ENCODE measurements around the gene AKAP10. TPM values are rescaled to one million over a fixed set of nuclear protein-coding genes. Genes with fewer than 3 reads are reported as not detected.

Gene AKAP10
- total RNA-seq, 1 donor from 2014 or later: 29.8 TPM

DNA sequence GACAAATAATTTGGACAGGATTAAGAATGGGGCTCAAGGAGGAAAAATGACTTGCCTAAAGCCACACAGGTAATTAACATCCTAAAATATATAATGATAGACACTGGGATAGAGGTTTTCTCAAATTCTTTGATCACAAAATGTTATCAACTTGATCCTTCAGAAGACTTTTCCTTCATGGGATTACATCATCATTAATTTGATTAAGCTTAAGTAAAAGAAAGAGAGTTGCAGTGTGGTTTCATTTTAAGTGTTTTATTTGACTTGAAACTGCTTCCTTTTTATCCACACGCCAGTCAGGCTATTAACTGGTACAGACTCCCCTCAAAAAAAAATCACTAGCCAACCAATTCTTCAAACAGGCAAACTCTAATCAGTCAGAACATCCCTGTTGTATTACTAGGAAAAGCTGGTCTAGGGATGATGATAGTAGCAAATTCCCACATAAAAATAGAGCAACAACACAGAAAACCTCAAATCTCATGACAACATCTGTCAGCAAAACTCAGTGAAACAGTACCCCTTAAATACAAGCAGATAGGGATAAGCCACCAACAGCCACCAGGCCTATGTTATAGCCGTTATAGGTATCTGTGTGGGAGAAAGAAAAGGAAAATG lies 32.5 kb downstream of the AKAP10 start:
- H3K4me3 Mint-ChIP-seq (ENCODE audit: unreplicated experiment): no peak overlapping the region
- no peak overlapping the region for H3K27ac Mint-ChIP-seq (ENCODE audit: unreplicated experiment)
- no peaks in the 10 kb centered on the region for H3K36me3 Mint-ChIP-seq (ENCODE audit: unreplicated experiment)
- H3K4me1 Mint-ChIP-seq (ENCODE audit: low read depth, unreplicated experiment): peaks cover 4% of the 10 kb centered on the region
- DNase-seq: no peak
- no peaks in the 10 kb centered on the region for H3K27me3 Mint-ChIP-seq (ENCODE audit: unreplicated experiment)
- H3K9me3 Mint-ChIP-seq (ENCODE audit: unreplicated experiment): peaks cover 4% of the 10 kb centered on the region
- TF ChIP-seq, protein P1, sequence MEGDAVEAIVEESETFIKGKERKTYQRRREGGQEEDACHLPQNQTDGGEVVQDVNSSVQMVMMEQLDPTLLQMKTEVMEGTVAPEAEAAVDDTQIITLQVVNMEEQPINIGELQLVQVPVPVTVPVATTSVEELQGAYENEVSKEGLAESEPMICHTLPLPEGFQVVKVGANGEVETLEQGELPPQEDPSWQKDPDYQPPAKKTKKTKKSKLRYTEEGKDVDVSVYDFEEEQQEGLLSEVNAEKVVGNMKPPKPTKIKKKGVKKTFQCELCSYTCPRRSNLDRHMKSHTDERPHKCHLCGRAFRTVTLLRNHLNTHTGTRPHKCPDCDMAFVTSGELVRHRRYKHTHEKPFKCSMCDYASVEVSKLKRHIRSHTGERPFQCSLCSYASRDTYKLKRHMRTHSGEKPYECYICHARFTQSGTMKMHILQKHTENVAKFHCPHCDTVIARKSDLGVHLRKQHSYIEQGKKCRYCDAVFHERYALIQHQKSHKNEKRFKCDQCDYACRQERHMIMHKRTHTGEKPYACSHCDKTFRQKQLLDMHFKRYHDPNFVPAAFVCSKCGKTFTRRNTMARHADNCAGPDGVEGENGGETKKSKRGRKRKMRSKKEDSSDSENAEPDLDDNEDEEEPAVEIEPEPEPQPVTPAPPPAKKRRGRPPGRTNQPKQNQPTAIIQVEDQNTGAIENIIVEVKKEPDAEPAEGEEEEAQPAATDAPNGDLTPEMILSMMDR (IDR thresholded peaks at IDR 0.05; ENCODE audit: partially characterized antibody, unreplicated experiment): no peak

DNA sequence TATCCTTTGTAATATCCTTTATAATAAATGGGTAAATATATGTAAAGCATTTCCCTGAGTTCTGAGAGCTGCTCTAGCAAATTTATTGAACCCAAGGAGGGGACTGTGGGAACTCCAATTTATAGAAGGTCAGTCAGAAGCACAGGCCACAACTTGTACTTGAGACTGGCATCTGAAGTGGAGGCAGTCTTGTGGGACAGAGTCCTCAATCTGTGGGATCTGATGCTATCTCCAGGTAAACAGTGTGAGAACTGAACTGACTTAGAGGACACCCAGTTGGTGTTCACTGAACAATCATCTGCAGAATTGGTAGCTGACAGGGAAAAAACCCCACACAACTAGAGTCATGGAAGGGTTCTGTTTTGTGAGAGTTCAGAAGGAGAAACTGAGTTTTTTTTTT lies 34.0 kb downstream of the AKAP10 start:
- no peaks in the 10 kb centered on the region for H3K27me3 Mint-ChIP-seq (ENCODE audit: unreplicated experiment)
- DNase-seq: no peak
- H3K4me3 Mint-ChIP-seq (ENCODE audit: unreplicated experiment): no peak overlapping the region
- no peaks in the 10 kb centered on the region for H3K9me3 Mint-ChIP-seq (ENCODE audit: unreplicated experiment)
- H3K4me1 Mint-ChIP-seq (ENCODE audit: low read depth, unreplicated experiment): peaks cover 4% of the 10 kb centered on the region
- H3K36me3 Mint-ChIP-seq (ENCODE audit: unreplicated experiment): no peaks in the 10 kb centered on the region
- no peak overlapping the region for H3K27ac Mint-ChIP-seq (ENCODE audit: unreplicated experiment)
- TF ChIP-seq, protein P1 (IDR thresholded peaks at IDR 0.05; ENCODE audit: partially characterized antibody, unreplicated experiment): no peak

DNA sequence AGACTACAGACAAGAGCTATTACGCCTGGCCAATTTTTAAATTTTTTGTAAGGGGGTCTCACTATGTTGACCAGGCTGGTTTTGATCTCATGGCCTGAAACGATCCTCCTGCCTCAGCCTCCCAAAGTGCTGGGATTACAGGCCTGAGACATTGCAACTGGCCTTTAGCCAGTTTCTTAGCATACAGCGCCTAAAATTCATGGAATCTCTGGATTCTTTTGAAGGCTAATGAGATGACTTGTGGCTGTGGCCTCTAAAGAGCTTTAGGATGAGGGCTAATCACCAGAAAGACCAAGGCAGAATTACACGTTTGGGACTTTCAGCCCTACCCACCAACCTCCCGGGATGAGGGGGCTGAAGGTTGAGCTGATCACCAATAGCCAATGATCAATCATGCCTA lies 34.6 kb downstream of the AKAP10 start:
- Mint-ChIP-seq H3K27me3 (ENCODE audit: unreplicated experiment) (no peaks in the 10 kb centered on the region), H3K4me1 (ENCODE audit: low read depth, unreplicated experiment) (peaks cover under 1% of the 10 kb centered on the region), H3K4me3 (ENCODE audit: unreplicated experiment) (no peak overlapping the region), H3K36me3 (ENCODE audit: unreplicated experiment) (no peaks in the 10 kb centered on the region), H3K9me3 (ENCODE audit: unreplicated experiment) (no peaks in the 10 kb centered on the region), H3K27ac (ENCODE audit: unreplicated experiment) (no peak overlapping the region)
- TF ChIP-seq, protein P1 (IDR thresholded peaks at IDR 0.05; ENCODE audit: partially characterized antibody, unreplicated experiment): no peak
- no peak for DNase-seq

DNA sequence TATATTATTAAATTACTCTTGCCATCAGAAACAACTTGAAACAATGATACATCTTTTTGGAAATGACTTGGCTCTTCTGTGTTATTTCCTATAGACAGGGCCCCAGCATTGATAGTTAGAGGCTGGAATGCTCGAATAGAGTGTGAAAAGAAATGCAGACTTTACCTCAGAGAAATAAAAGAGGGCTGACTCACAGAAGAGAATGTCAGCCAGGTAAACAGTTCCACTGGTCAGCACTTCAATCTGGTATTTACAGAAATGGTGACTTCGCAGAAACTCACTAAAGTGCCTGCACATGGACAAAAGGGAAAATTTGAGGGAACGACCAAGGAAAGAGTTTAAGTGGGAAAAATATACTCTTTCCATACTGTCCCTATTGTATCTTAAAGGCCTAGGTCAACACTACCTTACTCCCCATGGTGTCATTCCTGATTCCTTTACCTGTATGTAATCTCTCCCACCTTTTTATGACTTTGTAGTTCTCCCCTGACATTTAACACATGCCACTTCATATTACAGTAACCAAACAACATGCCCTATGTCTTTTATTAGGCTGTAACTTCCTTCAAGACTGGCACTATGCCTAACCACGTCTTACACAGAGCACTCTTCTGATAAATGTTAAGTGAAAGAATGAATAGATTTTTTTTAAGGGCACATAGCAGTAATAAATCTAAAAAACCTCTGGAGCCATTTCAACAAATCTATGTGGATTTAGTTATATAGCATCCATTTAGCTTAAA lies 36.7 kb downstream of the AKAP10 start:
- Mint-ChIP-seq H3K4me3 (ENCODE audit: unreplicated experiment) (no peak overlapping the region), H3K27ac (ENCODE audit: unreplicated experiment) (no peak overlapping the region), H3K9me3 (ENCODE audit: unreplicated experiment) (no peaks in the 10 kb centered on the region), H3K27me3 (ENCODE audit: unreplicated experiment) (no peaks in the 10 kb centered on the region), H3K4me1 (ENCODE audit: low read depth, unreplicated experiment) (no peaks in the 10 kb centered on the region), H3K36me3 (ENCODE audit: unreplicated experiment) (no peaks in the 10 kb centered on the region)
- no peak for DNase-seq
- TF ChIP-seq, protein P1 (IDR thresholded peaks at IDR 0.05; ENCODE audit: partially characterized antibody, unreplicated experiment): no peak

All from glutamatergic neuron (in vitro differentiated cells).